ENCODE measurements around the gene RGPD4.

RGPD4 gene

DNA sequence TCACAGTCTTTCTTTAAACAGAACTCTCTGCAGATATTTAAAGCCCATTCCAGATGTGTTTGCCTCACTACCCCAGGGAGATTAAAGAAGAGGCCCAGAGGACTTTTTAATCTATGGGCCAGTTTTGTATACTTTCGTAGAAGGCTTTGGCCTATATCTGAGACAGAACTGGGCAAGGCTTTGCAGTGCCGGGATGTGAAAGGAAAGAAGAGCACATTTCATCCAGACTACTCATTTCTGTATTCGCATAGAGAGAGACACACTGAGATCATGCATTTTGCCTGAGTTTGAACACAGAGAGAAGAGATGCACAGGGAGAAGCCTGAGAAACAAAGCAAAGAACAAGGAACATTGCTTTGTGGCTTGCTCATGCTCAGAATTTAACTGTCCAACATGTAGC, 104.7 kb downstream of the RGPD4 start:
- no peak for DNase-seq (ENCODE audit: low spot score)

DNA sequence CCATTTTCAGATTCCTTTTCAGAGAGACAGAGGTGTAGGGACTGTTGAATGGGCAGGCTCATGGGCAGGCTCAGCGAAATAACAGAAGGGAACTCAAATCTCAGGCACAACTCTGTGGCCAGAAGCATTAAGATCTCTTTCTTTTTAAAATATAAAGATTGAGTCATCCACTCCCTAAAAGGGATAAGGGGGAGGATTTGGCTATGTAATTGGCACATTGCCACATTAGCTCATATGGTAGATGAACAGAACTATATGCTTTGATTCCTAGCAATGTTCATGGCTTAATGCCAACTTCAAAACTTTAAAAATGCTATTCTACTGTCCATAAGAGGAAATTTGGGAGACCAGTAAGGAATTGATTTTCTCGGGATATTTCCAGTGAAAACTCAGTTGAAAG, 105.8 kb downstream of the RGPD4 start:
- DNase-seq (ENCODE audit: low spot score): no peak

DNA sequence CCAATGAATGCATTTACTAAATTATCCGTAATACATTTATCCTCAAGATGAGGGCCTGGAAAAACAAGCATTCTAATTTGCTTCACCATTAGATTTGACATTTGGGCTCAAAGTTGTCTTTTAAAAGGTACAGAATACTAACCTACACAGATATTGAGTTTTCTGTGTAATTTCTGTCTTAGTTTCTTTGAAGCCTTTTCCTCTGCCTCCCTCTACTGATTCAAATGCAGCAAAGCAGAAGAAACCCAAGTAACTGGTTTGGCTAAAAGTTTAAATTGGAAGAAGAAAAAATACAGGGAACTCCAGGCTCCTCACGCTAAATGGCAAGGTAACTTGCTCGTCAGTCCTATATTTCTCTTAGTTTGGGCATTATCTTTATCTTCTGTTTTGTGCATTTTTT, 106.3 kb downstream of the RGPD4 start:
- peak; percentile 11 for DNase-seq (ENCODE audit: low spot score)

DNA sequence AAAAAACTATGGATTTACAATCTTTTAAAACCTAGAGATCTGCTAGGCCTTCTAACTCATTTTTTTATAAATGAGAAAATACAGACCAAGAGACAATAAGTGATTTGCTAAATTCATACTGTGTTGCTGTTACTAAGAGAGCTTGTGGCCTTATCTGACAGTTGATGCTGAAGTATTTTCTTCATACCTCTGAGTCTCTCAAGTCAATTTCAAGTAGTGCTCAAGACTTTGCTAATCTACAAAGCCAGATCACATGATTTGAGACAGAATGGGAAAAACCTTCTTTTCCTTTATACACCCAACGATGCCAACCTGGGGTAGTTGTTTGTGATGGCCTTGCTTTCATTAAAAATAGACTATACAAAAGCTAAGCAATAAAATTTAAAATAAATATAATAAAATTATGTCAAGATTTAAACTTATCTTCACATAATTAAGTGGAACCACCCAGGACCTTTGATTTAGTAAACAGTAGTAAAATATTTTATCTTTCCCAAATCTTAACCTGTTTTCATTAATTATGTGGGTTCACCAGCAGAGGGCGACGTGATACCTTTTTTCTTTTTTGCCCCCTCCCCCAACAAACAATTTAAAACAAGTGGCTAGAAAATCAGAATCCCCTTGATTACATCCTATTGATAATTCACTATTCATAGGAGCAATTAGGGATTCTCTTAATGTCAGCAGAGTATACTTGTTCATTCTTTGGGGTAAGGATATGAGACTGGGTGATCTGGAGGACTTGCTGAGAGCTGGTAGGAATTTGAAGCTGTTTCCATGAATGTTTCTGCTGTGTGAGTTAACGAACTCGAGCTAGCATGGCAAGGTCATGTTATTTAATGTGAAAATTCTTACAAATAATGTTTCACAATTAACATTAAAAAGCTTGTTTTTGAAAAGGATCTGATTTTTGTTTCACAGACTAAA, 110.0 kb downstream of the RGPD4 start:
- DNase-seq (ENCODE audit: low spot score): peak; percentile 37
